Right lung (tissue), 5 donors: ENCODE data around the gene SPATA3. TPM values are rescaled to one million over a fixed set of nuclear protein-coding genes. Genes with fewer than 3 reads are reported as not detected.
A peak's percentile ranks its signal among the peaks of the same experiment; 100 is the strongest.
"Not testable (repeated sequence)": the region's sequence is repeated elsewhere in the genome, so short reads cannot be mapped to it uniquely, and the experiment has no call there.

Experiments used
- DNase-seq, 2 donors: peaks; one replicate each; pipeline ENCODE4 v3.0.0-alpha.2; 2013
- polyA plus RNA-seq, 5 donors: library from polyadenylated mRNA; unstranded; fragments of 120-200 nt; gene quantifications; one replicate each; pipeline versions ENCODE4 v1.2.1 to v1.2.3, GENCODE V29; 2013; ENCODE audit warnings: inconsistent platforms in 1 of 5, low replicate concordance in 1 of 5; ENCODE audit not compliant: insufficient read length in 5 of 5, insufficient read depth in 1 of 5

The SPATA3 gene
- polyA plus RNA-seq, 5 donors: not detected

- DNase-seq: not testable (repeated sequence)
These were observed 27.6 kb upstream of the SPATA3 start for GRCh38 chr2:230968314-230968713.

GRCh38 chr2:230968921-230969658 lies 26.8 kb upstream of the SPATA3 start:
- no peak for DNase-seq

GRCh38 chr2:230969659-230970015 lies 26.3 kb upstream of the SPATA3 start:
- no peak for DNase-seq

- DNase-seq: no peak
These were observed 23.9 kb upstream of the SPATA3 start for GRCh38 chr2:230972046-230972445.

GRCh38 chr2:230974096-230974913 lies 21.6 kb upstream of the SPATA3 start:
- no peak for DNase-seq

GRCh38 chr2:230975927-230976326 lies 20.0 kb upstream of the SPATA3 start:
- no peak for DNase-seq

GRCh38 chr2:230976671-230977171 lies 19.2 kb upstream of the SPATA3 start:
- no peak for DNase-seq

GRCh38 chr2:230980468-230980867 lies 15.5 kb upstream of the SPATA3 start:
- DNase-seq: no peak

GRCh38 chr2:230981704-230982103 lies 14.2 kb upstream of the SPATA3 start:
- no peak for DNase-seq

GRCh38 chr2:230982126-230982525 lies 13.8 kb upstream of the SPATA3 start:
- DNase-seq: no peak

- no peak for DNase-seq
These were observed 13.4 kb upstream of the SPATA3 start for GRCh38 chr2:230982528-230982927.

GRCh38 chr2:230983566-230983965 lies 12.4 kb upstream of the SPATA3 start:
- no peak for DNase-seq

- DNase-seq: no peak
These were observed 11.3 kb upstream of the SPATA3 start for GRCh38 chr2:230984393-230985220.

GRCh38 chr2:230985519-230986231 lies 10.2 kb upstream of the SPATA3 start:
- no peak for DNase-seq

- DNase-seq: no peak
These were observed 9.3 kb upstream of the SPATA3 start for GRCh38 chr2:230986520-230987136.

GRCh38 chr2:230987137-230988020 lies 8.5 kb upstream of the SPATA3 start:
- DNase-seq: peak; percentile 60

GRCh38 chr2:230989731-230990130 lies 6.2 kb upstream of the SPATA3 start:
- DNase-seq: no peak

GRCh38 chr2:230990131-230990898 lies 5.6 kb upstream of the SPATA3 start:
- DNase-seq: no peak

- no peak for DNase-seq
These were observed 5.1 kb upstream of the SPATA3 start for GRCh38 chr2:230990899-230991150.
